GM10847 (cell line): Measurements from ENCODE around the gene B3GNT9.

Experiments
- POLR2A ChIP-seq: IDR thresholded peaks from 2 replicates; pipeline ENCODE4 v1.6.1; 2011; ENCODE audit not compliant: insufficient read length; ENCODE audit errors: extremely low read depth

Gene B3GNT9

DNA sequence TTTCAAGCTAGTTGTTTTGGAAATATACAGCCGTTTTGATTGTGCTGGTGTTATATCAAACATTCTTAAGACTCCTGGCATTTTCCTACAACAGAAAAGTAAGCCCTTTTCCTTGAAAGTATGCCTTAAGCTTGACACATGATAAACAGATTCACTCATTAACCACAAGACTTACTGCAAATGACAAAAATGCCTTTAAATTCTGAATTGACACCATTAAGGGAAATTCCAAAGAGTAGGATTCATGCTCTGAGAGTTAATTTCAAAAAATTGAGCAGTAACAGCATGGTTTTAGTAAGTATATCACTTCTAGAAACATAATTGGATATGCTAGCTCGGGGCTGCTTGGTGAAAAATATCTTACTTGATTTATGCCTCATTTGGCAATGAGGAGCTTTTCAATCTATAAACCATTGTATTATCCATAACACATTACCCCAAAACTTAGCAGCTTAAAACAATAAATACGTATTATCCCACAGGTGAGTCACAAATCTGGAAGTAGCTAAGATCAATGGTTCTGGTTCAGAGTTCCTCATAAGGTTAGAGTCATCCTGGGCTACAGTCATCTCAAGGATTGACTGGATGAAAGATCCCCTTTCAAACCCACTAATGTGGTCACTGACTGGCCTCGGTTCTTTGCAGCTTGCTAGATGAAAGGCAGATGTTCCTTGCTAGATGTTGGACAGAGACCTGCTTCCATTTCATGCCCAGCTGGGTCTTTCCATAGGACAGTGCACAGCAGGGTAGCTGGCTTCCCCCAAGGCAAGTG, 49.3 kb downstream of the B3GNT9 start:
- no peak for TF ChIP-seq POLR2A

GRCh38 chr16:67100569-67101310, 50.1 kb downstream of the B3GNT9 start:
- no peak for TF ChIP-seq POLR2A

DNA sequence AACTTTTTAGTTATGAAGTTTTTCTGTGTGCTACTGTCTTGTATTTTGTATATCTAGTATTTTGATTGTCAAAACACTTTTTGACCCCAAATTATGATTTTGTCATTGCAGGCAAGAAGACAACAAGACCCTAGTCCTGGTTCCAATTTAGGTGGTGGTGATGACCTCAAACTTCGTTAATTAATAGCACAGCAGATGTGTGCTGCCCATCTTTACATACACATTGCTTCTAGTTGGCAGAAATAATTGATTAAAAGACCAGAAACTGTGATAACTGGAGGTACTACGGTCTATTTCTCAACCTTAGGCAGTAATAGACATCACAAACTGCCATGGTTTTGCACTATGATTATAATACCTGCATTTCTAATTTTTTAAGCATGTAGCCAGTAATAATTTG, 52.2 kb downstream of the B3GNT9 start:
- TF ChIP-seq POLR2A: no peak
